Hepatocyte (in vitro differentiated cells): ENCODE measurements around the gene KMT2D. TPM values are rescaled to one million over a fixed set of nuclear protein-coding genes. Genes with fewer than 3 reads are reported as not detected.

Experiments used
- DNase-seq: peaks from one replicate; pipeline ENCODE4 v3.0.0-alpha.2; 2016; ENCODE audit warnings: low spot score
- H2AFZ ChIP-seq: fragments of 200-600 bp; sonication (generic); 2 replicates; pipeline ENCODE4 v1.6.0; 2016; ENCODE audit warnings: antibody characterized with exemption, mild to moderate bottlenecking
- H3K27ac ChIP-seq: fragments of 200-600 bp; sonication (generic); 2 replicates; pipeline ENCODE4 v1.5.1; 2016; ENCODE audit warnings: mild to moderate bottlenecking
- H3K27me3 ChIP-seq: fragments of 200-600 bp; sonication (generic); 2 replicates; pipeline ENCODE4 v1.6.1; 2016
- H3K36me3 ChIP-seq: fragments of 200-600 bp; sonication (generic); replicated peaks from 2 replicates; pipeline ENCODE4 v1.5.1; 2016; ENCODE audit warnings: low read depth; ENCODE audit not compliant: insufficient read depth
- H3K4me1 ChIP-seq: fragments of 200-600 bp; sonication (generic); 2 replicates; pipeline ENCODE4 v1.5.1; 2016; ENCODE audit warnings: mild to moderate bottlenecking, moderate library complexity; ENCODE audit not compliant: insufficient read depth
- H3K4me2 ChIP-seq: fragments of 200-600 bp; sonication (generic); 2 replicates; pipeline ENCODE4 v1.6.0; 2016
- H3K4me3 ChIP-seq: fragments of 200-600 bp; sonication (generic); 2 replicates; pipeline ENCODE4 v1.5.1; 2016; ENCODE audit warnings: mild to moderate bottlenecking
- H3K79me2 ChIP-seq: fragments of 200-600 bp; sonication (generic); 2 replicates; pipeline ENCODE4 v1.6.0; 2017; ENCODE audit warnings: mild to moderate bottlenecking
- H3K9me2 ChIP-seq: fragments of 200-600 bp; sonication (generic); replicated peaks from 2 replicates; pipeline ENCODE4 v1.6.0; 2017; ENCODE audit warnings: mild to moderate bottlenecking; ENCODE audit not compliant: insufficient read depth
- H3K9me3 ChIP-seq: fragments of 200-600 bp; sonication (generic); 2 replicates; pipeline ENCODE4 v1.5.1; 2016; ENCODE audit warnings: low read depth, mild to moderate bottlenecking
- H4K20me1 ChIP-seq: fragments of 200-600 bp; sonication (generic); 2 replicates; pipeline ENCODE4 v1.6.0; 2016; ENCODE audit warnings: mild to moderate bottlenecking; ENCODE audit not compliant: insufficient read depth, poor library complexity, severe bottlenecking
- EZH2 ChIP-seq: fragments of 200-600 bp; sonication (generic); IDR thresholded peaks from 2 replicates; pipeline ENCODE4 v1.6.1; 2016; ENCODE audit warnings: antibody characterized with exemption, mild to moderate bottlenecking, borderline replicate concordance
- EZH2phosphoT487 ChIP-seq: fragments of 200-600 bp; sonication (generic); IDR thresholded peaks from one replicate; pipeline ENCODE4 v1.6.1; 2018; ENCODE audit warnings: antibody characterized with exemption, mild to moderate bottlenecking, low read depth, moderate library complexity; ENCODE audit not compliant: unreplicated experiment, severe bottlenecking
- WGBS: methylation state at CpG from one replicate; pipeline ENCODE4 v1.1.6; 2016; ENCODE audit warnings: low lambda C conversion rate; ENCODE audit errors: missing lambda C conversion rate; 5-methylcytosine and 5-hydroxymethylcytosine counted together
- polyA plus RNA-seq: library from polyadenylated mRNA; unstranded; fragments of >200 nt; fragmentation: Nextera tagmentation; extraction: Ambion mirVana; gene quantifications from 2 replicates; pipeline ENCODE4 v1.2.1, GENCODE V29; 2016
- total RNA-seq: library from RNA; depleted of rRNA; stranded (reverse); fragments of >200 nt; gene quantifications from 2 replicates; pipeline ENCODE4 v1.2.3, GENCODE V29; 2014
- TF ChIP-seq, protein P1 (sequence below): fragments of 200-600 bp; sonication (generic); IDR thresholded peaks from 2 replicates; pipeline ENCODE4 v1.5.1; 2016; ENCODE audit warnings: antibody characterized with exemption, mild to moderate bottlenecking; ENCODE audit not compliant: poor library complexity

The KMT2D gene
- total and polyA plus RNA-seq, 2 experiments from 2014 or later, result 31.2 to 37.3 TPM

DNA sequence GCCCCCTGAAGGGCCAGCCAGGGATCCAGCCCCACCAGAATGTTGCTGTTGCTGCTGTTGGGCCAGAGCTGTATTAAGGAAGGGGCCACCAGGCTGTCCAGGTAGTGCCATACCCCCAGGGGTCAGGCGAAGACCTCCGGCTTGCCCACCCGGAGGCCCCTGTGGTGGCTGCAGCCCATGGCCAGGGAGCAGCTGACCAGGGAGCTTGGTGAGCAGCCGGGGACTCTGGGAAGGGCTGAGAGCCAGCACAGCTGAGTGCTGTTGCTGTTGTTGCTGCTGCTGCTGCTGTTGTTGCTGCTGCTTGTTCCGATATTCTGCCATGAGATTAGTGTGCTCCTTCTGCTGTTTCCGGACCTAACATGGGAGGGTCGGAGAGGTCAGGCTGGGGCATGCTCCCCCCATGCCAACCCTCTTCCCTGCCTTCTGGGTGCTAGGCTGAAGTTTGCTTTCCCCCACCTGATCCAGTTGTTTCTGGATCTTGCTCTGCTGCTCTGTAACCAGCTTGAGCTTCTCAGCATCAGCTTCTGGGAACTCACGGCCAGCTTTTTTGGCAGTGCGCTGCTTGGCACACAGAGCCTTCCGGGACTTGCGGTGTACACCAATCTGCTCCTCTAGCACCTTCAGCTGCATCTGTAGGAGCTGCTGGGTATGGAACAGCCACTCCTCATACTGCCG, 26.8 kb downstream of the KMT2D start:
- Histone ChIP-seq H3K9me2 (no peaks in the 10 kb centered on the region), H3K36me3 (no peaks in the 10 kb centered on the region), H3K27me3 (no peaks in the 10 kb centered on the region), H3K9me3 (no peaks in the 10 kb centered on the region), H3K27ac (no peak overlapping the region), H3K79me2 (no peaks in the 10 kb centered on the region), H3K4me1 (no peaks in the 10 kb centered on the region), H4K20me1 (no peaks in the 10 kb centered on the region), H3K4me3 (no peak overlapping the region), H2AFZ (no peak overlapping the region), H3K4me2 (no peak overlapping the region)
- TF ChIP-seq, protein P1, sequence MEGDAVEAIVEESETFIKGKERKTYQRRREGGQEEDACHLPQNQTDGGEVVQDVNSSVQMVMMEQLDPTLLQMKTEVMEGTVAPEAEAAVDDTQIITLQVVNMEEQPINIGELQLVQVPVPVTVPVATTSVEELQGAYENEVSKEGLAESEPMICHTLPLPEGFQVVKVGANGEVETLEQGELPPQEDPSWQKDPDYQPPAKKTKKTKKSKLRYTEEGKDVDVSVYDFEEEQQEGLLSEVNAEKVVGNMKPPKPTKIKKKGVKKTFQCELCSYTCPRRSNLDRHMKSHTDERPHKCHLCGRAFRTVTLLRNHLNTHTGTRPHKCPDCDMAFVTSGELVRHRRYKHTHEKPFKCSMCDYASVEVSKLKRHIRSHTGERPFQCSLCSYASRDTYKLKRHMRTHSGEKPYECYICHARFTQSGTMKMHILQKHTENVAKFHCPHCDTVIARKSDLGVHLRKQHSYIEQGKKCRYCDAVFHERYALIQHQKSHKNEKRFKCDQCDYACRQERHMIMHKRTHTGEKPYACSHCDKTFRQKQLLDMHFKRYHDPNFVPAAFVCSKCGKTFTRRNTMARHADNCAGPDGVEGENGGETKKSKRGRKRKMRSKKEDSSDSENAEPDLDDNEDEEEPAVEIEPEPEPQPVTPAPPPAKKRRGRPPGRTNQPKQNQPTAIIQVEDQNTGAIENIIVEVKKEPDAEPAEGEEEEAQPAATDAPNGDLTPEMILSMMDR, result no peak
- no peak for TF ChIP-seq EZH2phosphoT487
- TF ChIP-seq EZH2, result no peak
- DNase-seq, result no peak
- 95% methylated on average over 12 of the region's 12 CpGs for WGBS

DNA sequence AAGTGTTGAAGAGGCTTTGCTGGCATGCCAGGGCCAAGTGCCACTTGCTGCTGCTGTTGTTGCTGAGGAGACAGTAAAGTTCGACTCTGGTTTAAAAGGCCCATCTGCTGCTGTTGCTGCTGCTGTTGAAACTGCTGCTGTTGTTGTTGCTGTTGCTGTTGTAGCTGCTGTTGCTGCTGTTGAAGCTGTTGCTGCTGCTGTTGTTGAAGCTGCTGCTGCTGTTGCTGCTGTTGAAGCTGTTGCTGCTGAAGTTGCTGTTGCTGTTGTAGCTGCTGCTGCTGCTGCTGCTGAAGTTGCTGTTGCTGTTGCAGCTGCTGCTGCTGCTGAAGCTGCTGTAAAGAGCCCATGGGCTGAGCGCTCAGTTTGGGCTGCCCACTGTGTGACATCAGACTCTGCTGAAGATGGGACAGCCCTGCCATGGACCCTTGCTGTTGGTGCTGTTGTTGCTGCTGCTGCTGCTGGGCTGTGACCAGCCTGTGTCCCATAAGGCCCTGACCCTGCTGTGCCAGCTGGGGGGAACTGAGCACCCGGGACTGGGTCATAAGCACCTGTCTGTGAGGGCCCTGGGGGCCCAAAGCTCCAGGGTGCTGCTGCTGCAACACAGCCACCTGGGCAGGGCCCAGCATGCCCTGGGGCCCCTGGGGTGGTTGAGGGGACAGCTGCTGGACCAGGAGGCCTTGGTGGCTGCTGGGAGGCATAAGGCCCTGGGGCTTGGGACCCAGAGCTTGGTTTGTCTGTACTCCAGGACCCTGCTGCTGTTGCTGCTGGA, 27.7 kb downstream of the KMT2D start:
- H3K4me2 ChIP-seq, result no peak overlapping the region
- no peaks in the 10 kb centered on the region for H4K20me1 ChIP-seq
- H3K79me2 ChIP-seq, result no peaks in the 10 kb centered on the region
- no peak for DNase-seq
- H3K9me3 ChIP-seq, result no peaks in the 10 kb centered on the region
- H2AFZ ChIP-seq, result no peak overlapping the region
- no peak overlapping the region for H3K4me3 ChIP-seq
- TF ChIP-seq, protein P1, result no peak
- no peak for TF ChIP-seq EZH2phosphoT487
- no peak for TF ChIP-seq EZH2
- no peaks in the 10 kb centered on the region for H3K27me3 ChIP-seq
- H3K36me3 ChIP-seq, result no peaks in the 10 kb centered on the region
- H3K27ac ChIP-seq, result no peak overlapping the region
- H3K9me2 ChIP-seq, result no peaks in the 10 kb centered on the region
- WGBS, result 97% methylated on average over 3 of the region's 3 CpGs
- no peaks in the 10 kb centered on the region for H3K4me1 ChIP-seq

DNA sequence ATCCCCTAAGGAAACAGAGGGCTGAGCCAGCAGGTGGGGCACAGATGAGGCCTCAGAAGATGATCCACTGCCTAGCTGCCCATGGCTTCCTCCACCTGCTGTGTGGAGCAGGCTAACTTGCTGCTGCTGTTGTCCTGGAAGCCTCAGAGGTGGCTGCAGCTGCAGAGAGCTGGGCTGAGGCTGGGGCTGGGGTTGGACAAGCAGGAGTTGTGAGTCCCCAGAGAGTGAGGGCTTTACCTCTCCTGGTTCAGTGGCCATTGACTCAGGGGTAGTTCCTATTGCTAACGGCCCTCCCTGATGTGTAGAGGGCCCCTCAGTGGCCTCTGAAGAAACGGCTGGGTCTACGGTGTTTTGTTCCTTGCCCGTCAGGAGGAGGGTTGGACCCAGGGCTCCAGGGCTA, 28.3 kb downstream of the KMT2D start:
- Histone ChIP-seq H3K4me2 (no peak overlapping the region), H2AFZ (no peak overlapping the region), H3K4me3 (no peak overlapping the region), H4K20me1 (no peaks in the 10 kb centered on the region), H3K36me3 (no peaks in the 10 kb centered on the region), H3K4me1 (no peaks in the 10 kb centered on the region), H3K79me2 (no peaks in the 10 kb centered on the region), H3K27ac (no peak overlapping the region), H3K9me2 (no peaks in the 10 kb centered on the region), H3K27me3 (no peaks in the 10 kb centered on the region), H3K9me3 (no peaks in the 10 kb centered on the region)
- DNase-seq, result no peak
- 91% methylated on average over 4 of the region's 4 CpGs for WGBS
- TF ChIP-seq, protein P1, result no peak
- no peak for TF ChIP-seq EZH2
